ENCODE measurements around the gene PPP1R12C. TPM values are rescaled to one million over a fixed set of nuclear protein-coding genes. Genes with fewer than 3 reads are reported as not detected.

PPP1R12C gene
- total RNA-seq, 2 donors from 2014 or later: 98.2 to 107 TPM

DNA sequence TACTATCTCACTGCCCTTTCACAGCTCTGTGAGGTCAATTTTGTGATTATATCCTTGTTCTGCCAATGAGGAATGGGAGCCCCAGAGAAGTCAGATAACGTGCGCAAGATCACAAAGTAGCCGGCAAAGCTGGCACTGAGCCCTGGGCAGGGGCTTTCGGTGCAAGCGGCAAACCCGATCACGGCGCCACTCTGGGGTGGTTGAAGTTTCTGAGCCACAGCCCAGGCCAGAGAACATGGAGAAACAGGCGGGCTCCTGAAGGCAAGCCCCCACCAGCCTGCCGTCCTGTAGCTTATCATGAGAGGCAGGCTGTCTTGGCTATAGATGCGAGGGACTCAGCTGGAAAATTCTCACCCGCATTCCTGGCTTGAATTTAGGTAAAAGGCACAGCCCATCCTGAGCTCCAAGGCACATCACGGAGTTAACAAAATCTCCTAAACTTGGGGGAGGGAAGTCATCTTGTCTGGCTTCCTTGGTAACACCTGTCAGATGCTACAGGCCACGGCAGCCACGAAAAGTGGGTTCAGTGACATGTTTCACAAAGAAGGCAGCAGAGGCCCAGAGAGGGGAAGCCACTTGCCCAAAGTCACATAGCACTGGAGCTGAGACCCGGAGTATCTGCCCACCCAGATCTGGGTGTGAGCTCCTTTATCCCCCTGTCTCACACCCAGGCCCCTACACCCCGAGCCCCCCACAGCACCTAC is 19.1 kb upstream of the PPP1R12C start:
- Mint-ChIP-seq H3K4me3 (no peak overlapping the region), H3K27ac (no peak overlapping the region), H3K36me3 (ENCODE audit: low read depth) (no peaks in the 10 kb centered on the region), H3K27me3 (ENCODE audit: insufficient read depth) (peaks cover 12% of the 10 kb centered on the region), H3K4me1 (peaks cover 5% of the 10 kb centered on the region), H3K9me3 (no peaks in the 10 kb centered on the region)
- no peaks in the 10 kb centered on the region for H3K4me1 ChIP-seq (ENCODE audit: control insufficient read depth, insufficient read depth, low read length)
- TF ChIP-seq, protein P1, sequence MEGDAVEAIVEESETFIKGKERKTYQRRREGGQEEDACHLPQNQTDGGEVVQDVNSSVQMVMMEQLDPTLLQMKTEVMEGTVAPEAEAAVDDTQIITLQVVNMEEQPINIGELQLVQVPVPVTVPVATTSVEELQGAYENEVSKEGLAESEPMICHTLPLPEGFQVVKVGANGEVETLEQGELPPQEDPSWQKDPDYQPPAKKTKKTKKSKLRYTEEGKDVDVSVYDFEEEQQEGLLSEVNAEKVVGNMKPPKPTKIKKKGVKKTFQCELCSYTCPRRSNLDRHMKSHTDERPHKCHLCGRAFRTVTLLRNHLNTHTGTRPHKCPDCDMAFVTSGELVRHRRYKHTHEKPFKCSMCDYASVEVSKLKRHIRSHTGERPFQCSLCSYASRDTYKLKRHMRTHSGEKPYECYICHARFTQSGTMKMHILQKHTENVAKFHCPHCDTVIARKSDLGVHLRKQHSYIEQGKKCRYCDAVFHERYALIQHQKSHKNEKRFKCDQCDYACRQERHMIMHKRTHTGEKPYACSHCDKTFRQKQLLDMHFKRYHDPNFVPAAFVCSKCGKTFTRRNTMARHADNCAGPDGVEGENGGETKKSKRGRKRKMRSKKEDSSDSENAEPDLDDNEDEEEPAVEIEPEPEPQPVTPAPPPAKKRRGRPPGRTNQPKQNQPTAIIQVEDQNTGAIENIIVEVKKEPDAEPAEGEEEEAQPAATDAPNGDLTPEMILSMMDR (conservative IDR thresholded peaks at IDR 0.05): no peak
- no peaks in the 10 kb centered on the region for H3K9me3 ChIP-seq (ENCODE audit: control insufficient read depth, low read length)
- WGBS, 2 experiments (ENCODE audit: insufficient coverage in 1 of 2, insufficient read length in 1 of 2): 92 to 95% methylated on average over 15 to 17 of the region's 17 CpGs
- no peak overlapping the region for H3K9ac ChIP-seq (ENCODE audit: extremely low read depth, low read length, poor library complexity, severe bottlenecking)
- DNase-seq: no peak
- no peak overlapping the region for H3K27ac ChIP-seq (ENCODE audit: low read depth, low read length)
- H3K27me3 ChIP-seq (ENCODE audit: control insufficient read depth, insufficient read depth, low read length, poor library complexity, severe bottlenecking): no peaks in the 10 kb centered on the region
- no peaks in the 10 kb centered on the region for H3K36me3 ChIP-seq (ENCODE audit: control insufficient read depth, insufficient read depth, low read length)
- H3K4me3 ChIP-seq (ENCODE audit: low read length): no peak overlapping the region

DNA sequence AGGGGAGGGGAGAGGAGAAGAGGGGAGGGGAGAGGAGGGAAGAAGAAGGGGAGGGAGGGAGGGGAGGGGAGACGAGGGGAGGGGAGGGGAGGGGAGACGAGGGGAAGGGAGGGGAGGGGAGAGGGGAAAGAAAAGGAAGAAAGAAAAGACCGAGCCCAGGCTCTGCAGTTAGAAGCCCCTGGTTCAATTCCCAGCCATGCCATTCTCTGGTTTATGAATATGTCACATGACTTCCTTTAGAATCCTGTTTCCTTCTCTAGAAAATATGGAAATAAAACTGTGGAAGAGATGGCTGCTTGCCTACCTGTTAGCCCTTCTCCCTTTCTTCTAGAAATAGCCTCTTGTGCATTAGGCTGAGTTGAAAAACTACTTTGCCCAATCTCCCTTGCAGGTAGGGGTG is 17.3 kb upstream of the PPP1R12C start:
- TF ChIP-seq, protein P1 (conservative IDR thresholded peaks at IDR 0.05): no peak
- no peak overlapping the region for H3K27ac Mint-ChIP-seq
- no peaks in the 10 kb centered on the region for H3K4me1 Mint-ChIP-seq
- no peaks in the 10 kb centered on the region for H3K9me3 Mint-ChIP-seq
- H3K9ac ChIP-seq (ENCODE audit: extremely low read depth, low read length, poor library complexity, severe bottlenecking): no peak overlapping the region
- H3K27me3 ChIP-seq (ENCODE audit: control insufficient read depth, insufficient read depth, low read length, poor library complexity, severe bottlenecking): no peaks in the 10 kb centered on the region
- H3K27ac ChIP-seq (ENCODE audit: low read depth, low read length): no peak overlapping the region
- H3K36me3 ChIP-seq (ENCODE audit: control insufficient read depth, insufficient read depth, low read length): no peaks in the 10 kb centered on the region
- no peak for DNase-seq
- no peak overlapping the region for H3K4me3 Mint-ChIP-seq
- peaks cover 3% of the 10 kb centered on the region for H3K27me3 Mint-ChIP-seq (ENCODE audit: insufficient read depth)
- no peaks in the 10 kb centered on the region for H3K4me1 ChIP-seq (ENCODE audit: control insufficient read depth, insufficient read depth, low read length)
- H3K36me3 Mint-ChIP-seq (ENCODE audit: low read depth): no peaks in the 10 kb centered on the region
- no peaks in the 10 kb centered on the region for H3K9me3 ChIP-seq (ENCODE audit: control insufficient read depth, low read length)
- H3K4me3 ChIP-seq (ENCODE audit: low read length): no peak overlapping the region
- 86% methylated on average over 1 of the region's 3 CpGs; no CpG with 5 or more reads in 1 of the 2 experiments for WGBS, 2 experiments (ENCODE audit: insufficient coverage in 1 of 2, insufficient read length in 1 of 2)

DNA sequence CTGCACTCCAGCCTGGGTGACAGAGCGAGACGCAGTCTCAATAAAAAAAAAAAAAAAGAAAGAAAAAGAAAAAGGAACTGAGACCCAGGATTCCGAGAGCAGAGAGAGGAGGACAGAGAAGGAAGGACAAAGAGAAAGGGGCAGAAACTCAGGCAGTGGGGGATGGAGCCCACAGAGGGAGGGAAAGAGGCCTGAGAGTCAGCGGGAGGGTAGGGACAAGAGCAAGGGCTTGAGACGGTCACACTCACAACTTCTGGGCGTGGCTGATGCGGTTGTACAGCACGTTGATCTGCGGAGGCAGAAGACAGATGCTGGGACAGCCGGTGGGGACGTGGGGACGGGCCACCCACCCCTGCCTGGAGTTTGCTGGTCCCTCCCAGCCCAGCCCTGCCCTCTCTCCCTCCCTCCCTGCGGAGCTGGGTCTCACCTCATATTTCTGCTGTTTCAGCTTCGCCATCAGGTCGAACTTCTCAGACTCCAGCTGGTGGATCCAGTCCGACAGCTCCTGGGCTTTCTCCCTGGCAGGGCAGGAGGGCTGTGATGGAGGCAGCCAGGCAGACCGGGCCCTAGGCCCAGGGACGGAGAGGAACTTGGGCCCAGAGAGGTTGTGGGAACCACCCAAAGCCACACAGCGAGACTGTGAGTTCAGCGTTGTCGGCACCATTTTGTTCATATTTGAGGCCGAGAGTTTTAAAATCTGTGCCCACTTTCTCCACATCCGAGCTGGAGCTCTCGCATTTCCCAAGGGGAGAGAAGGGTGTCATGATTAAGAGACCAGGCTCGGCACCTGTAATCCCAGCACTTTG is 16.4 kb upstream of the PPP1R12C start:
- H3K27ac Mint-ChIP-seq: no peak overlapping the region

More for the DNA sequence above, 16.4 kb upstream of the PPP1R12C start:
- Mint-ChIP-seq H3K4me1 (no peaks in the 10 kb centered on the region), H3K9me3 (no peaks in the 10 kb centered on the region), H3K36me3 (ENCODE audit: low read depth) (no peaks in the 10 kb centered on the region), H3K4me3 (no peak overlapping the region), H3K27me3 (ENCODE audit: insufficient read depth) (peaks cover 2% of the 10 kb centered on the region)
- no peak overlapping the region for H3K4me3 ChIP-seq (ENCODE audit: low read length)
- no peaks in the 10 kb centered on the region for H3K9me3 ChIP-seq (ENCODE audit: control insufficient read depth, low read length)
- no peaks in the 10 kb centered on the region for H3K36me3 ChIP-seq (ENCODE audit: control insufficient read depth, insufficient read depth, low read length)
- no peak overlapping the region for H3K9ac ChIP-seq (ENCODE audit: extremely low read depth, low read length, poor library complexity, severe bottlenecking)
- peak overlapping the region; percentile 55 for H3K27ac ChIP-seq (ENCODE audit: low read depth, low read length)
- no peak for DNase-seq
- H3K4me1 ChIP-seq (ENCODE audit: control insufficient read depth, insufficient read depth, low read length): no peaks in the 10 kb centered on the region
- H3K27me3 ChIP-seq (ENCODE audit: control insufficient read depth, insufficient read depth, low read length, poor library complexity, severe bottlenecking): no peaks in the 10 kb centered on the region
- 93 to 97% methylated on average over 16 to 25 of the region's 25 CpGs for WGBS, 2 experiments (ENCODE audit: insufficient coverage in 1 of 2, insufficient read length in 1 of 2)
- TF ChIP-seq, protein P1 (conservative IDR thresholded peaks at IDR 0.05): no peak

Data from endodermal cell (in vitro differentiated cells).